Cortex of kidney (tissue), 1 donor: ENCODE data around the gene NAALADL2.

Source experiments
- DNase-seq: peaks from one replicate; lab custom pipeline; 2025; lab: John Stamatoyannopoulos, UW

NAALADL2 gene

DNA sequence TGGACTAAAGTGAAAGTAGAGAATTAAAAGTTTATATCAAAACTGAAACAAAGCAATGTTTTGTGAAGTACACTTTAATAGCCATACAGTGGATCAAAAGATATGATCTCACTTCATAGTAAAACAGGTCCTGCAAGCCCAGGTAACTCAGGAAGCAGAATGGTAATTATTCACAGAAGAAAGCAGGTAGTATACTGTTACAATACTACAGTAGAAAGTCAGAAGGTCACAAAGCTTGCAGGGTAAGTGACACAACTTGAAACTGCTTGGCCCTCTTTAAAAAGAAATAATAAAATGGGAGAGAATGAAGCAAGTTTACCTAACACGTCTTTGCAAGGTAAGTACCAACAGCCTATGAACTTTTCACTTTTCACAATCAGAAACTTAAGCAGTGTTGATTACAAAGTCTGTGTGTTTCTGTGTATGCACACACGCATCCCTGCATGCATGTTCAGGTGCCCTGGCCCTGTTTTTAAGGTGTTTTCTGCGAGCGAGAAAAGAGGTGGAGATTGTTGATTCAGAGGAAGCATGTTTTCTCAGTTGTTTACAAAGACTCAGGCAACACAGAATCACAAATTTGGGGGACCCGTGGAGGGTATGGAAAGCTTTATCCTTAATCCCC lies at the start of gene NAALADL2:
Gene NAALADL2, plus strand, starts transcription at position 221 of the 622 bp plus-strand sequence.
- no peak for DNase-seq

GRCh38 chr3:174810254-174810653 lies 48.9 kb upstream of the NAALADL2 start:
- DNase-seq: no peak

- no peak for DNase-seq
Measured at GRCh38 chr3:174812172-174812862, 46.8 kb upstream of the NAALADL2 start.

DNA sequence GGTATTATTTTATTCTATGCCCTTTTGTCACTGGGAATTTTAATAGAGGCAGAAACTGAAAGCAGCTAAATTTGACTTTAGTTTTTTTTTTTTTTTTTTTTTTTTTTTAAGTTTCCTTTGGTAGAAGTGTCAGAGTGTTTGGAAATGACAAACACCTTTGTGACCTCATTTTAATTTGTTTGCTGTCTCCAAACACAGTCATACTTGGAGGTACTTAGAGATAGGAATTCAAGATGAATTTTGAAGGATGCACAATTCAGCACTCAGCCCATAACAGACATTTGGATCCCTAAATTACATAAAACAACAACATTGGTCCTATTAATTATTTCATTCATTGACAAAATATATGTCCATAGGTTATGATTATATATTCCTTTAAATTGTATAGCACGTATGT lies 43.4 kb upstream of the NAALADL2 start:
- no peak for DNase-seq

DNA sequence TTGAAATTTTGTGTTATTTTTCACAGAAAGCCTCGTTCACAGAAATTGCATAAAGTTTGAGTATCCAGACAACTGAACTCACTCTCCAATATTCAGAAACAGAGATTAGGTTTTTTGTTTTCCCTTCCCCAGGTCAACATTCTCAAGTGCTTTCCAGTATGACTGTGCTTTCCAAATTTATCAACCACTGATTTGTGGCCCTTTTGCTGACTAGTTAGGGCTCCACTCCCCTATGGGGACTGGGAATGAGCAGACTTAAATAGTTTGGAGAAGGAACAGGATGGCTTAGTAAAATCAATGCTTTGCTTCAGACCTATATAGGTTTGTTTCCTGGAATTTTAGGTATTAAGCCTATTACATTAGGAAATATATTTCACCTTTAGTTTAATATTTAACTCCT lies 38.2 kb upstream of the NAALADL2 start:
- no peak for DNase-seq

- DNase-seq: no peak
Measured at GRCh38 chr3:174821477-174821876, 37.7 kb upstream of the NAALADL2 start.

- no peak for DNase-seq
Measured at GRCh38 chr3:174822320-174822719, 36.8 kb upstream of the NAALADL2 start.

GRCh38 chr3:174826069-174826468 lies 33.1 kb upstream of the NAALADL2 start:
- no peak for DNase-seq

- DNase-seq: no peak
Measured at GRCh38 chr3:174844746-174845145, 14.4 kb upstream of the NAALADL2 start.

DNA sequence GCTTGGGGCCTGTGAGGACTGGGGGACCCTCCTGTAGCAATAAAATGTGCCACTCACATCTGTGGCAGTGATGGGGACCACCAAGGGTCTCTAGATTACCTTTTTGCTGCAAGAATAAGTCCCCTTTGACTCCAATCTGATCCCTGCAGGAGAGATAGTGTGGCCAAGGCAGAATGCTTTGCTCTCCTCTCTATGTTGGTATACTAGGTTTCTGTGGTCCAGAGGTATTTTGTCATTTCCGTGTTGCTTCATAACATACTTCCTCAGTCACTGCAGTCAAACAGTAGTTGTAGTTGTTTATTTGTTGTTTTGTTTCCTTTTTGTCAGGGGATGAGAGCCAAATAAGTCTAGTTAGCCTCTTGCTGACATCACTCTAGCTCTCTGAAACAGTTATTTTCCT lies 13.1 kb upstream of the NAALADL2 start:
- no peak for DNase-seq

GRCh38 chr3:174854987-174855386 lies 4.1 kb upstream of the NAALADL2 start:
- no peak for DNase-seq

DNA sequence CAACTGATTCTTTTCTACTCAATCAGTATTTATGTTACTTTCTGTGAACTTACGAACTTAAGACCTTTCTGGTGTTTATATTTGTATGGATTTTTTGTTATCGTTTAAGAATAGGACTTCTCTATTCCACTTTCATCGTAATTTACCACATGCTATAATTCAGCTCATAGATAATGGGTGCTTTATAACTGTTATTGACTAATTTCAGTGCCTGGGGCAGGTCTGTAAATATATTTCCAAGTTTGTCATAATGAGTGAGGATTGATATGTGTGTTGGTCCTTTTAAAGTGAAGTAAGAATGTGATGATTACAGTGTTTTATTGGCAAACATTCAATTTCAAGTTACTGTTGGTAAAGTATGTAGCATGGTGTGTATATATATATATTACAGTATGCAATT lies 1.8 kb upstream of the NAALADL2 start:
- no peak for DNase-seq

DNA sequence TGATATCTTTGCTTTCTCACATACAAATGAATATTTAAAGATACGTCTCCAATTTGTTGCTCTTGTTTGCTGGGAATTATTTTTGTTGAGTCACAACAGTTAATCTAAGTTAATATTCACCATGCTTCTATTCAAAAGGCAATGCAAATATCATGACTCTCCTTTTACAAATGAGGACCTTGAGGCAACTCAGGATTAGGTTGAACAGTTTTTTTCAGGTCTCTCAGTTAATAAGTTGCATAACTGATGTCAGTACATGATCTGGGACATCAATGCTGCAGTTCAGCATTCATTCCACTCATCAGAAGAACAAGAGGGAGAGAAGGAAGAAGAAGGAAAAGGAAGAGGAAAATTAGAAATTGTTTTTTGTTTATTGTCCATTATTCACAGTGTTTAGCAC lies 781 bp upstream of the NAALADL2 start:
- no peak for DNase-seq

GRCh38 chr3:174859756-174860155 lies 622 bp downstream of the NAALADL2 start:
- no peak for DNase-seq

GRCh38 chr3:174862101-174862500 lies 3.0 kb downstream of the NAALADL2 start:
- no peak for DNase-seq

- DNase-seq: no peak
Measured at GRCh38 chr3:174862666-174863065, 3.5 kb downstream of the NAALADL2 start.

- DNase-seq: no peak
Measured at GRCh38 chr3:174863488-174863887, 4.4 kb downstream of the NAALADL2 start.

DNA sequence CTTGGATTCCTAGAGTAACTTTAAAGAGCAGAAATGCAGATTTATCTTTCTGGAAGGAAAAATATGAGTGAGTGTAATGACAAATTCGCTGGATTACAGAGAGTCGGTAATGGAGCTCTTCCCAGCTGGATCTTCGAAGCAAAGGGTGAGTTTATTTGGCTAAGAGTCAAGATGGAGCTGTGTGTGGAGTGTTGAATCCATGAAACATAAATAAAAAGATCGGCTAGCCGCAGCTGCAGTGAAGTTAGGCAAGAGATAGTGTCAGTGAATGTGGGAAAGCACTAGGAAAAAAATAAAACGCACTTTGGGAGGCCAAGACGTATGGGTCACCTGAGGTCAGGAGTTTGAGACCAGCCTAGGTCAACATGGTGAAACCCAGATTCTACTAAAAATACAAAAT lies 10.3 kb downstream of the NAALADL2 start:
- DNase-seq: no peak

GRCh38 chr3:174873832-174874657 lies 14.9 kb downstream of the NAALADL2 start:
- no peak for DNase-seq

GRCh38 chr3:174882789-174883188 lies 23.7 kb downstream of the NAALADL2 start:
- no peak for DNase-seq

DNA sequence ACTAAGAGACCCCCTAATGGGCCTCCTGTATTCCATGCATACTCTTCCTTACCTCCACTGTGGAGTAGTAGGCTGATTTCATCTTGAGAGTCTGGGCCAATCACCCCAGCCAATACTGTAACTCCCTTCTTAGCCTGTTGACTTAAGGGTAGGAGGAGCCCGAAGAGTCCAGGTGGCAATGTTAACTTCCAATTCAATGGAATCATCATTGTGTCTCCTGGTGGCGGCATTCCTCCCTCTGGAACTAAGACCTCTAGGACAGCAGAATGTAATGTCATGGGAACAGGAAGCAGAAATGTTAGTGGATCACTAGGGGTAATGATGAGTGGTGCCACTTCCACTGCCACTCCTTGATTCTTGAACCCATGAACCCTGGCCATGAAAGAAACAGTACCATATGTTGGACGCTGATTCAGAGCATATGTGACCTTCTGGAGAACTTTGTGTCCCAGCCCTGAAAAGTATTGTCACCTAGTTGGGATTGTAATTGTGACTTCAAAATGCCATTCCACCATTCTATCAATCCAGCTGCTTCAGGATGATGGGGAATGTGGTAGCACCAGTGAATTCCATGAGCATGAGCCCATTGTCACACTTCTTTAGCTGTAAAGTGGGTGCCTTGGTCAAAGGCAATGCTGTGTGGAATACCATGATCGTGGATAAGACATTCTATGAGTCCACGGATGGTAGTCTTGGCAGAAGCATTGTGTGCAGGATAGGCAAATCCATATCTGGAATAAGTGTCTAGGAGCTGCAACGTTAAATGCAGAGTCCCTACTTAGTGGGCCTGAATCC lies 24.9 kb downstream of the NAALADL2 start:
- no peak for DNase-seq
